Bladder microvascular endothelial cell (primary cell): ENCODE results near the gene ACTC1. TPM values are rescaled to one million over a fixed set of nuclear protein-coding genes. Genes with fewer than 3 reads are reported as not detected.

Experiments
- total RNA-seq: library from RNA; depleted of rRNA; stranded (reverse); fragments of >200 nt; gene quantifications from 2 replicates; pipeline ENCODE4 v1.2.3, GENCODE V29; 2014

ACTC1 gene
- total RNA-seq, result 0.49 TPM in 1 of 2 replicates, not detected in the other

GRCh38 chr15:34795267-34796081, at the start of gene ACTC1:
ACTC1 (minus strand) TSS chr15:34795549; CDS start chr15:34794808, 741 bp downstream.

GRCh38 chr15:34754674-34755418, 40.5 kb downstream of the ACTC1 start, which contains the start of gene GJD2:
GJD2 (minus strand) TSS chr15:34754998; CDS start chr15:34754488, 510 bp downstream.

Other genes starting within 250 kb of the ACTC1 start
- 5.5 and 7.4 TPM in 2 replicates for gene GOLGA8B, start 211.9 kb downstream of the ACTC1 start, total RNA-seq
- not detected in 2 replicates for gene GJD2, start 40.6 kb downstream of the ACTC1 start, total RNA-seq
- gene AQR, start 174.2 kb upstream of the ACTC1 start, total RNA-seq, result 13.0 and 29.9 TPM in 2 replicates
- 14.7 and 38.3 TPM in 2 replicates for gene ZNF770, start 192.7 kb upstream of the ACTC1 start, total RNA-seq